Dedifferentiated amniotic fluid mesenchymal stem cell (primary cell): ENCODE measurements around the gene FGFR1OP2.

Source experiments
- DNase-seq: peaks from one replicate; pipeline ENCODE4 v3.0.0-alpha.2; 2016; ENCODE audit errors: extremely low spot score

Gene FGFR1OP2

GRCh38 chr12:27003421-27004381, 65.4 kb downstream of the FGFR1OP2 start:
- no peak for DNase-seq

- no peak for DNase-seq
Observed at GRCh38 chr12:27005495-27005894, 67.2 kb downstream of the FGFR1OP2 start.

GRCh38 chr12:27006797-27007467, 68.7 kb downstream of the FGFR1OP2 start:
- no peak for DNase-seq

- DNase-seq: no peak
Observed at GRCh38 chr12:27008081-27008480, 69.8 kb downstream of the FGFR1OP2 start.

GRCh38 chr12:27009881-27010301, 71.6 kb downstream of the FGFR1OP2 start:
- no peak for DNase-seq

GRCh38 chr12:27012239-27012981, 74.1 kb downstream of the FGFR1OP2 start:
- no peak for DNase-seq

GRCh38 chr12:27012982-27013255, 74.6 kb downstream of the FGFR1OP2 start:
- DNase-seq: no peak

- no peak for DNase-seq
Observed at GRCh38 chr12:27013611-27014084, 75.4 kb downstream of the FGFR1OP2 start.

- DNase-seq: peak; percentile 75
Observed at GRCh38 chr12:27014085-27014858, 76.0 kb downstream of the FGFR1OP2 start, which contains the start of gene TM7SF3. Gene TM7SF3, minus strand, starts transcription at chr12:27014384. Its CDS starts 216 bp downstream, at chr12:27014168.

GRCh38 chr12:27014859-27015729, 76.8 kb downstream of the FGFR1OP2 start:
- DNase-seq: no peak

GRCh38 chr12:27015730-27016076, 77.4 kb downstream of the FGFR1OP2 start:
- peak; percentile 58 for DNase-seq
